Neural cell (in vitro differentiated cells): ENCODE measurements around the gene STYK1. TPM values are rescaled to one million over a fixed set of nuclear protein-coding genes. Genes with fewer than 3 reads are reported as not detected.
"Not testable (repeated sequence)": the region's sequence is repeated elsewhere in the genome, so short reads cannot be mapped to it uniquely, and the experiment has no call there.

Source experiments
- H2AFZ ChIP-seq: fragments of 200-600, 300-800 bp; sonication (generic), shearing (Covaris generic); 2 replicates; pipeline ENCODE4 v1.6.0; 2014; ENCODE audit warnings: low read depth, mild to moderate bottlenecking, antibody characterized with exemption, low read length, moderate library complexity
- H3F3A ChIP-seq: fragments of 200-600 bp; shearing (Covaris generic); 2 replicates; pipeline ENCODE4 v1.6.1; 2016; ENCODE audit warnings: mild to moderate bottlenecking, moderate library complexity, mixed read lengths, antibody characterized with exemption, low read length; ENCODE audit not compliant: insufficient read depth, poor library complexity, severe bottlenecking
- H3K27ac ChIP-seq: fragments of 200-600, 300-800 bp; sonication (generic), shearing (Covaris generic); 2 replicates; pipeline ENCODE4 v1.5.1; 2014; ENCODE audit warnings: mild to moderate bottlenecking, low read length, moderate library complexity
- H3K27me3 ChIP-seq: fragments of 300-800, 200-600 bp; sonication (generic), shearing (Covaris generic); 2 replicates; pipeline ENCODE4 v1.6.0; 2014; ENCODE audit warnings: mild to moderate bottlenecking, low read depth, low read length, moderate library complexity; ENCODE audit not compliant: insufficient read depth
- H3K36me3 ChIP-seq: fragments of 300-800, 200-600 bp; sonication (generic), shearing (Covaris generic); 2 replicates; pipeline ENCODE4 v1.5.1; 2014; ENCODE audit warnings: mild to moderate bottlenecking, antibody characterized with exemption, low read length, moderate library complexity; ENCODE audit not compliant: insufficient read depth
- H3K4me2 ChIP-seq: fragments of 300-800, 200-600 bp; sonication (generic), shearing (Covaris generic); 2 replicates; pipeline ENCODE4 v1.6.0; 2014; ENCODE audit warnings: mild to moderate bottlenecking, low read length
- H3K4me3 ChIP-seq: fragments of 300-800, 200-600 bp; sonication (generic), shearing (Covaris generic); 2 replicates; pipeline ENCODE4 v1.5.1; 2014; ENCODE audit warnings: mild to moderate bottlenecking, low read length, moderate library complexity
- H3K79me2 ChIP-seq: fragments of 200-600 bp; shearing (Covaris generic); replicated peaks from 2 replicates; pipeline ENCODE4 v1.6.0; 2014; ENCODE audit warnings: mild to moderate bottlenecking, low read length, moderate library complexity; ENCODE audit not compliant: insufficient read depth
- H3K9ac ChIP-seq: fragments of 300-800, 200-600 bp; sonication (generic), shearing (Covaris generic); 2 replicates; pipeline ENCODE4 v1.6.1; 2016; ENCODE audit warnings: mild to moderate bottlenecking, low read length, mixed read lengths
- H3K9me2 ChIP-seq: fragments of 200-600 bp; shearing (Covaris generic); 2 replicates; pipeline ENCODE4 v1.6.1; 2016; ENCODE audit warnings: mild to moderate bottlenecking, low read length, mixed read lengths; ENCODE audit not compliant: insufficient read depth
- H3K9me3 ChIP-seq: fragments of 200-600, 300-800 bp; sonication (generic), shearing (Covaris generic); 2 replicates; pipeline ENCODE4 v1.6.1; 2016; ENCODE audit warnings: mild to moderate bottlenecking, mixed run types, low read length, moderate library complexity, mixed read lengths
- H4K20me1 ChIP-seq: fragments of 200-600 bp; shearing (Covaris generic); 2 replicates; pipeline ENCODE4 v1.6.1; 2016; ENCODE audit warnings: mild to moderate bottlenecking, mixed run types; ENCODE audit not compliant: insufficient read depth
- EP300 ChIP-seq: fragments of 450-650 bp; conservative IDR thresholded peaks from 2 replicates; pipeline ENCODE4 v1.6.1; 2014; ENCODE audit warnings: antibody characterized with exemption, mild to moderate bottlenecking, moderate library complexity; ENCODE audit not compliant: poor library complexity, severe bottlenecking
- EZH2 ChIP-seq: fragments of 200-600, 300-800 bp; shearing (Covaris generic), sonication (generic); IDR thresholded peaks from 2 replicates; pipeline ENCODE4 v1.6.1; 2014; ENCODE audit warnings: antibody characterized with exemption, low read length, borderline replicate concordance, mild to moderate bottlenecking; ENCODE audit not compliant: insufficient read depth, poor library complexity, severe bottlenecking
- MXI1 ChIP-seq: fragments of 450-650 bp; conservative IDR thresholded peaks from 2 replicates; pipeline ENCODE4 v1.6.1; 2014; ENCODE audit warnings: antibody characterized with exemption, mild to moderate bottlenecking; ENCODE audit not compliant: poor library complexity, severe bottlenecking
- POLR2AphosphoS5 ChIP-seq: IDR thresholded peaks from 2 replicates; pipeline ENCODE4 v1.6.1; 2012
- RAD21 ChIP-seq: fragments of 450-650 bp; conservative IDR thresholded peaks from 2 replicates; pipeline ENCODE4 v1.6.1; 2014; ENCODE audit warnings: antibody characterized with exemption, mild to moderate bottlenecking, moderate library complexity
- SMC3 ChIP-seq: fragments of 450-650 bp; conservative IDR thresholded peaks from 2 replicates; pipeline ENCODE4 v1.6.1; 2014; ENCODE audit warnings: antibody characterized with exemption, mild to moderate bottlenecking, moderate library complexity; ENCODE audit not compliant: poor library complexity
- TAF1 ChIP-seq: IDR thresholded peaks from 2 replicates; pipeline ENCODE4 v1.6.1; 2012; ENCODE audit warnings: low read depth
- polyA plus RNA-seq: library from polyadenylated mRNA; depleted of rRNA; stranded (reverse); fragments of >200 nt; gene quantifications from 2 replicates; pipeline ENCODE4 v1.2.3, GENCODE V29; 2014
- TF ChIP-seq, protein P1 (sequence below): IDR thresholded peaks from 2 replicates; pipeline ENCODE4 v1.6.1; 2012; ENCODE audit warnings: borderline replicate concordance
- TF ChIP-seq, protein P2 (sequence below): fragments of 450-650 bp; IDR thresholded peaks from 2 replicates; pipeline ENCODE4 v1.5.1; 2014; ENCODE audit warnings: antibody characterized with exemption, mild to moderate bottlenecking, moderate library complexity; ENCODE audit not compliant: poor library complexity, severe bottlenecking

The STYK1 gene
- polyA plus RNA-seq, 1 donor from 2014 or later: 0.24 TPM

DNA sequence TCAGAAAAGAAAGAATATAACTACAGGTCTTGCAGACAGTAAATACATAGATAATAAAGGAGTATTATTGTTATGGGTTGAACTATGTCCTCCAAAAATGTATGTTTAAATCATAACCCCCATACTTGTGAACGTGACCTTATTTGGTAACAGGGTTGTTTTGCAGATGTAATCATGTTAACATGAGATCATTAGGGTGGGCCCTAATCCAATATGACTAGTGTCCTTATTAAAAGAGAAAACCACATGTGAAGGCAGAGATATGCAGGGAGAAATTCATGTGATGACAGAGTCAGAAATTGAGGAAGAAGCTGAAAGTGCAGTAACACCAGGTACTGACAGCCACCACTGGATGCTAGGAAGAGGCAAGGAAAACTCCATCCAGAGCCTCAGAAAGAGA lies 89.4 kb downstream of the STYK1 start:
- no peaks in the 10 kb centered on the region for H3K36me3 ChIP-seq
- no peak for TF ChIP-seq RAD21
- TF ChIP-seq SMC3: no peak
- TF ChIP-seq TAF1: no peak
- TF ChIP-seq, protein P1, sequence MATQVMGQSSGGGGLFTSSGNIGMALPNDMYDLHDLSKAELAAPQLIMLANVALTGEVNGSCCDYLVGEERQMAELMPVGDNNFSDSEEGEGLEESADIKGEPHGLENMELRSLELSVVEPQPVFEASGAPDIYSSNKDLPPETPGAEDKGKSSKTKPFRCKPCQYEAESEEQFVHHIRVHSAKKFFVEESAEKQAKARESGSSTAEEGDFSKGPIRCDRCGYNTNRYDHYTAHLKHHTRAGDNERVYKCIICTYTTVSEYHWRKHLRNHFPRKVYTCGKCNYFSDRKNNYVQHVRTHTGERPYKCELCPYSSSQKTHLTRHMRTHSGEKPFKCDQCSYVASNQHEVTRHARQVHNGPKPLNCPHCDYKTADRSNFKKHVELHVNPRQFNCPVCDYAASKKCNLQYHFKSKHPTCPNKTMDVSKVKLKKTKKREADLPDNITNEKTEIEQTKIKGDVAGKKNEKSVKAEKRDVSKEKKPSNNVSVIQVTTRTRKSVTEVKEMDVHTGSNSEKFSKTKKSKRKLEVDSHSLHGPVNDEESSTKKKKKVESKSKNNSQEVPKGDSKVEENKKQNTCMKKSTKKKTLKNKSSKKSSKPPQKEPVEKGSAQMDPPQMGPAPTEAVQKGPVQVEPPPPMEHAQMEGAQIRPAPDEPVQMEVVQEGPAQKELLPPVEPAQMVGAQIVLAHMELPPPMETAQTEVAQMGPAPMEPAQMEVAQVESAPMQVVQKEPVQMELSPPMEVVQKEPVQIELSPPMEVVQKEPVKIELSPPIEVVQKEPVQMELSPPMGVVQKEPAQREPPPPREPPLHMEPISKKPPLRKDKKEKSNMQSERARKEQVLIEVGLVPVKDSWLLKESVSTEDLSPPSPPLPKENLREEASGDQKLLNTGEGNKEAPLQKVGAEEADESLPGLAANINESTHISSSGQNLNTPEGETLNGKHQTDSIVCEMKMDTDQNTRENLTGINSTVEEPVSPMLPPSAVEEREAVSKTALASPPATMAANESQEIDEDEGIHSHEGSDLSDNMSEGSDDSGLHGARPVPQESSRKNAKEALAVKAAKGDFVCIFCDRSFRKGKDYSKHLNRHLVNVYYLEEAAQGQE: no peak
- TF ChIP-seq EP300: no peak
- no peak for TF ChIP-seq MXI1
- no peak for TF ChIP-seq EZH2
- no peak for TF ChIP-seq POLR2AphosphoS5
- TF ChIP-seq, protein P2, sequence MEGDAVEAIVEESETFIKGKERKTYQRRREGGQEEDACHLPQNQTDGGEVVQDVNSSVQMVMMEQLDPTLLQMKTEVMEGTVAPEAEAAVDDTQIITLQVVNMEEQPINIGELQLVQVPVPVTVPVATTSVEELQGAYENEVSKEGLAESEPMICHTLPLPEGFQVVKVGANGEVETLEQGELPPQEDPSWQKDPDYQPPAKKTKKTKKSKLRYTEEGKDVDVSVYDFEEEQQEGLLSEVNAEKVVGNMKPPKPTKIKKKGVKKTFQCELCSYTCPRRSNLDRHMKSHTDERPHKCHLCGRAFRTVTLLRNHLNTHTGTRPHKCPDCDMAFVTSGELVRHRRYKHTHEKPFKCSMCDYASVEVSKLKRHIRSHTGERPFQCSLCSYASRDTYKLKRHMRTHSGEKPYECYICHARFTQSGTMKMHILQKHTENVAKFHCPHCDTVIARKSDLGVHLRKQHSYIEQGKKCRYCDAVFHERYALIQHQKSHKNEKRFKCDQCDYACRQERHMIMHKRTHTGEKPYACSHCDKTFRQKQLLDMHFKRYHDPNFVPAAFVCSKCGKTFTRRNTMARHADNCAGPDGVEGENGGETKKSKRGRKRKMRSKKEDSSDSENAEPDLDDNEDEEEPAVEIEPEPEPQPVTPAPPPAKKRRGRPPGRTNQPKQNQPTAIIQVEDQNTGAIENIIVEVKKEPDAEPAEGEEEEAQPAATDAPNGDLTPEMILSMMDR: no peak
- no peak overlapping the region for H3K27ac ChIP-seq
- no peaks in the 10 kb centered on the region for H3F3A ChIP-seq
- no peaks in the 10 kb centered on the region for H3K79me2 ChIP-seq
- no peaks in the 10 kb centered on the region for H3K27me3 ChIP-seq
- no peak overlapping the region for H3K4me2 ChIP-seq
- H3K9ac ChIP-seq: no peak overlapping the region
- no peak overlapping the region for H3K4me3 ChIP-seq
- no peaks in the 10 kb centered on the region for H4K20me1 ChIP-seq
- H3K9me3 ChIP-seq: no peaks in the 10 kb centered on the region
- no peak overlapping the region for H2AFZ ChIP-seq
- no peaks in the 10 kb centered on the region for H3K9me2 ChIP-seq

DNA sequence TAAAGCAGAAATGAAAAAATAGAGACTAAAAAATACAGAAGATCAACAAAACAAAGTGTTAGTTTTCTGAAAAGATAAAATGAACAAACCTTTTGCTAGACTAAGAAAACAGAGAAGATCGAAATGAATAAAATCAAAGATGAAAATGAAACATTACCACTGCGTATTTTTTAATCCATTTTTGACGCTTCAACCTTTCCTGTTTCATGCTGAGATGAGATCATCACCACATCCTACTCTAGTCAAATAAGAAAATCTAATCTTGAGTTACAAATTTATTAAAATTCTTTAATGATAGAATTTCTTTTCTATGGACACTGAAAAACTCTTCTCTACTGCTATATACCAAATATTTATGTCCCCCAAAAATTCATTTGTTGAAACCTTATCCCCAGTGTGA lies 91.1 kb downstream of the STYK1 start:
- Histone ChIP-seq H3K36me3 (no peaks in the 10 kb centered on the region), H4K20me1 (no peaks in the 10 kb centered on the region), H3K9me2 (no peaks in the 10 kb centered on the region), H3K27me3 (no peaks in the 10 kb centered on the region), H3F3A (no peaks in the 10 kb centered on the region), H2AFZ (no peak overlapping the region), H3K79me2 (no peaks in the 10 kb centered on the region), H3K4me3 (no peak overlapping the region), H3K27ac (no peak overlapping the region), H3K9me3 (no peaks in the 10 kb centered on the region), H3K4me2 (no peak overlapping the region), H3K9ac (no peak overlapping the region)
- TF ChIP-seq, protein P1: no peak

DNA sequence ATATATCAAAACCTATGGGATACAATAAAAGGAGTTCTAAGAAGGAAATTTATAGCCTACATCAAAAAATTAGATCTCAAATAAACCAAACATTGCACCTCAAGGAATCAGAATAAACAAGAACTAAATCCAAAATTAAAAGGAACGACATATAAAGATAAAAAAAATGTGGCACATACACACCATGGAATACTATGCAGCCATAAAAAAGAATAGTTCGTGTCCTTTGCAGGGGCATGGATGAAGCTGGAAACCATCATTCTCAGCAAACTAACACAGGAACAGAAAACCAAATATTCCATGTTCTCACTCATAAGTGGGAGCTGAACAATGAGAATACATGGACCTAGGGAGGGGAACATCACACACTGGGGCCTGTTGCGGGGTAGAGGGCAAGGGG lies 91.7 kb downstream of the STYK1 start:
- H4K20me1 ChIP-seq, H3K4me3 ChIP-seq, H3K9me3 ChIP-seq, H3K79me2 ChIP-seq, H2AFZ ChIP-seq, H3K9ac ChIP-seq, H3K36me3 ChIP-seq, H3F3A ChIP-seq, H3K27ac ChIP-seq, H3K4me2 ChIP-seq, H3K9me2 ChIP-seq, H3K27me3 ChIP-seq: not testable (repeated sequence)
